ENCODE data around the gene WDR43. TPM values are rescaled to one million over a fixed set of nuclear protein-coding genes. Genes with fewer than 3 reads are reported as not detected.

The WDR43 gene, protein sequence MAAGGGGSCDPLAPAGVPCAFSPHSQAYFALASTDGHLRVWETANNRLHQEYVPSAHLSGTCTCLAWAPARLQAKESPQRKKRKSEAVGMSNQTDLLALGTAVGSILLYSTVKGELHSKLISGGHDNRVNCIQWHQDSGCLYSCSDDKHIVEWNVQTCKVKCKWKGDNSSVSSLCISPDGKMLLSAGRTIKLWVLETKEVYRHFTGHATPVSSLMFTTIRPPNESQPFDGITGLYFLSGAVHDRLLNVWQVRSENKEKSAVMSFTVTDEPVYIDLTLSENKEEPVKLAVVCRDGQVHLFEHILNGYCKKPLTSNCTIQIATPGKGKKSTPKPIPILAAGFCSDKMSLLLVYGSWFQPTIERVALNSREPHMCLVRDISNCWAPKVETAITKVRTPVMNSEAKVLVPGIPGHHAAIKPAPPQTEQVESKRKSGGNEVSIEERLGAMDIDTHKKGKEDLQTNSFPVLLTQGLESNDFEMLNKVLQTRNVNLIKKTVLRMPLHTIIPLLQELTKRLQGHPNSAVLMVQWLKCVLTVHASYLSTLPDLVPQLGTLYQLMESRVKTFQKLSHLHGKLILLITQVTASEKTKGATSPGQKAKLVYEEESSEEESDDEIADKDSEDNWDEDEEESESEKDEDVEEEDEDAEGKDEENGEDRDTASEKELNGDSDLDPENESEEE
- total RNA-seq (10 to 100 TPM; 22.6 to 43.1 TPM), polyA plus RNA-seq (10 to 100 TPM; 11.1 to 12.4 TPM)

DNA sequence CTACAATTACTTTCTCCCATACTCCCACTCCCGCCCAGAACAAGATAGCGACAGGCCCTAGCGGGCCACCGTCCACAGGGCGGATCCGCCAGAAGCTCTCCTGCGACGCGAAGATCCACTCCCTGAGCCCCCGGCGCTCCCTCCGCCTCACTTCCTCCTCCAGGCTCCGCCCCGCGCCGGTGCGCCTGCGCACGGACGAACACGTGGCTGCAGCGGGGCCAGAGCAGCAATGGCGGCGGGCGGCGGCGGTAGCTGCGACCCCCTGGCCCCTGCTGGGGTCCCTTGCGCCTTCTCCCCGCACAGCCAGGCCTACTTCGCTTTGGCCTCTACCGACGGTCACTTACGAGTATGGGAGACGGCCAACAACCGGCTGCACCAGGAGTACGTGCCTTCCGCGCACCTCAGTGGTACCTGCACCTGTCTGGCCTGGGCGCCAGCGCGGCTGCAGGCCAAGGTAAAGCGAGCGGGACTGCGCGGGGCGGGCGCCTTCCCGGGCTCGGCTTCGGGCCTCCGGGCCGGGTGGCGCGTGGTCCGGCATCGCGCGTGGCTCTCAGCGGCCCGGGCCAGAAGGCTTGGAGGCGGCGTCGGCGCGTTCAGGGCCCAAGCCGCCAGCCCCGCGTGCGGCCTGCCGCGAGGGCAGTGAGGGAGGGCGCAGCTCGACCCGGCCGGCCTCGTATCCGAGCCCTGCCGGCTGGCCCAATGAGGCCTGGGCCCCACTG, at the start of gene WDR43:
Gene WDR43, plus strand, starts transcription at position 198 of the 719 bp plus-strand sequence. Its CDS starts 32 bp downstream, at position 230.
- peak within 1 kb of the TSS; percentile 81 to 90 for H3K27ac ChIP-seq (ENCODE audit: low read depth in 1 of 2, low read length in 2 of 2)
- TF ChIP-seq YY1 (IDR thresholded peaks at IDR 0.05) (peak; percentile 96), JUND (IDR thresholded peaks at IDR 0.05) (peak in 1 of 2 donors; percentile 34), SP1 (IDR thresholded peaks at IDR 0.05) (peak; percentile 86), TAF1 (conservative IDR thresholded peaks at IDR 0.05) (no peak), GABPA (IDR thresholded peaks at IDR 0.05 in 1 of 2, conservative IDR thresholded peaks at IDR 0.05 in 1 of 2) (peak; percentile 22 to 89), RAD21 (IDR thresholded peaks at IDR 0.05) (peak; percentile 17 to 19), FOXA1 (IDR thresholded peaks at IDR 0.05) (peak; percentile 47), HNF4A (conservative IDR thresholded peaks at IDR 0.05) (peak; percentile 46 to 50), RXRA (IDR thresholded peaks at IDR 0.05) (peak; percentile 39 to 53), FOXA2 (IDR thresholded peaks at IDR 0.05) (no peak), EGR1 (IDR thresholded peaks at IDR 0.05; ENCODE audit: low read depth in 2 of 2) (peak; percentile 46 to 83)
- TF ChIP-seq, protein P1, sequence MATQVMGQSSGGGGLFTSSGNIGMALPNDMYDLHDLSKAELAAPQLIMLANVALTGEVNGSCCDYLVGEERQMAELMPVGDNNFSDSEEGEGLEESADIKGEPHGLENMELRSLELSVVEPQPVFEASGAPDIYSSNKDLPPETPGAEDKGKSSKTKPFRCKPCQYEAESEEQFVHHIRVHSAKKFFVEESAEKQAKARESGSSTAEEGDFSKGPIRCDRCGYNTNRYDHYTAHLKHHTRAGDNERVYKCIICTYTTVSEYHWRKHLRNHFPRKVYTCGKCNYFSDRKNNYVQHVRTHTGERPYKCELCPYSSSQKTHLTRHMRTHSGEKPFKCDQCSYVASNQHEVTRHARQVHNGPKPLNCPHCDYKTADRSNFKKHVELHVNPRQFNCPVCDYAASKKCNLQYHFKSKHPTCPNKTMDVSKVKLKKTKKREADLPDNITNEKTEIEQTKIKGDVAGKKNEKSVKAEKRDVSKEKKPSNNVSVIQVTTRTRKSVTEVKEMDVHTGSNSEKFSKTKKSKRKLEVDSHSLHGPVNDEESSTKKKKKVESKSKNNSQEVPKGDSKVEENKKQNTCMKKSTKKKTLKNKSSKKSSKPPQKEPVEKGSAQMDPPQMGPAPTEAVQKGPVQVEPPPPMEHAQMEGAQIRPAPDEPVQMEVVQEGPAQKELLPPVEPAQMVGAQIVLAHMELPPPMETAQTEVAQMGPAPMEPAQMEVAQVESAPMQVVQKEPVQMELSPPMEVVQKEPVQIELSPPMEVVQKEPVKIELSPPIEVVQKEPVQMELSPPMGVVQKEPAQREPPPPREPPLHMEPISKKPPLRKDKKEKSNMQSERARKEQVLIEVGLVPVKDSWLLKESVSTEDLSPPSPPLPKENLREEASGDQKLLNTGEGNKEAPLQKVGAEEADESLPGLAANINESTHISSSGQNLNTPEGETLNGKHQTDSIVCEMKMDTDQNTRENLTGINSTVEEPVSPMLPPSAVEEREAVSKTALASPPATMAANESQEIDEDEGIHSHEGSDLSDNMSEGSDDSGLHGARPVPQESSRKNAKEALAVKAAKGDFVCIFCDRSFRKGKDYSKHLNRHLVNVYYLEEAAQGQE (IDR thresholded peaks at IDR 0.05) = peak; percentile 38
- TF ChIP-seq, protein P2, sequence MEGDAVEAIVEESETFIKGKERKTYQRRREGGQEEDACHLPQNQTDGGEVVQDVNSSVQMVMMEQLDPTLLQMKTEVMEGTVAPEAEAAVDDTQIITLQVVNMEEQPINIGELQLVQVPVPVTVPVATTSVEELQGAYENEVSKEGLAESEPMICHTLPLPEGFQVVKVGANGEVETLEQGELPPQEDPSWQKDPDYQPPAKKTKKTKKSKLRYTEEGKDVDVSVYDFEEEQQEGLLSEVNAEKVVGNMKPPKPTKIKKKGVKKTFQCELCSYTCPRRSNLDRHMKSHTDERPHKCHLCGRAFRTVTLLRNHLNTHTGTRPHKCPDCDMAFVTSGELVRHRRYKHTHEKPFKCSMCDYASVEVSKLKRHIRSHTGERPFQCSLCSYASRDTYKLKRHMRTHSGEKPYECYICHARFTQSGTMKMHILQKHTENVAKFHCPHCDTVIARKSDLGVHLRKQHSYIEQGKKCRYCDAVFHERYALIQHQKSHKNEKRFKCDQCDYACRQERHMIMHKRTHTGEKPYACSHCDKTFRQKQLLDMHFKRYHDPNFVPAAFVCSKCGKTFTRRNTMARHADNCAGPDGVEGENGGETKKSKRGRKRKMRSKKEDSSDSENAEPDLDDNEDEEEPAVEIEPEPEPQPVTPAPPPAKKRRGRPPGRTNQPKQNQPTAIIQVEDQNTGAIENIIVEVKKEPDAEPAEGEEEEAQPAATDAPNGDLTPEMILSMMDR (IDR thresholded peaks at IDR 0.05; ENCODE audit: low read depth, low read length, missing input control) = no peak
- TF ChIP-seq, protein P3, sequence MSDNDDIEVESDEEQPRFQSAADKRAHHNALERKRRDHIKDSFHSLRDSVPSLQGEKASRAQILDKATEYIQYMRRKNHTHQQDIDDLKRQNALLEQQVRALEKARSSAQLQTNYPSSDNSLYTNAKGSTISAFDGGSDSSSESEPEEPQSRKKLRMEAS (IDR thresholded peaks at IDR 0.05) = peak; percentile 94
- TF ChIP-seq, protein P4, sequence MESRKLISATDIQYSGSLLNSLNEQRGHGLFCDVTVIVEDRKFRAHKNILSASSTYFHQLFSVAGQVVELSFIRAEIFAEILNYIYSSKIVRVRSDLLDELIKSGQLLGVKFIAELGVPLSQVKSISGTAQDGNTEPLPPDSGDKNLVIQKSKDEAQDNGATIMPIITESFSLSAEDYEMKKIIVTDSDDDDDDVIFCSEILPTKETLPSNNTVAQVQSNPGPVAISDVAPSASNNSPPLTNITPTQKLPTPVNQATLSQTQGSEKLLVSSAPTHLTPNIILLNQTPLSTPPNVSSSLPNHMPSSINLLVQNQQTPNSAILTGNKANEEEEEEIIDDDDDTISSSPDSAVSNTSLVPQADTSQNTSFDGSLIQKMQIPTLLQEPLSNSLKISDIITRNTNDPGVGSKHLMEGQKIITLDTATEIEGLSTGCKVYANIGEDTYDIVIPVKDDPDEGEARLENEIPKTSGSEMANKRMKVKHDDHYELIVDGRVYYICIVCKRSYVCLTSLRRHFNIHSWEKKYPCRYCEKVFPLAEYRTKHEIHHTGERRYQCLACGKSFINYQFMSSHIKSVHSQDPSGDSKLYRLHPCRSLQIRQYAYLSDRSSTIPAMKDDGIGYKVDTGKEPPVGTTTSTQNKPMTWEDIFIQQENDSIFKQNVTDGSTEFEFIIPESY (IDR thresholded peaks at IDR 0.05) = peak; percentile 95
- TF ChIP-seq, protein P5, sequence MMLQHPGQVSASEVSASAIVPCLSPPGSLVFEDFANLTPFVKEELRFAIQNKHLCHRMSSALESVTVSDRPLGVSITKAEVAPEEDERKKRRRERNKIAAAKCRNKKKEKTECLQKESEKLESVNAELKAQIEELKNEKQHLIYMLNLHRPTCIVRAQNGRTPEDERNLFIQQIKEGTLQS (IDR thresholded peaks at IDR 0.05) = no peak
- H3K36me3 ChIP-seq (ENCODE audit: control insufficient read depth in 4 of 4, insufficient read depth in 3 of 4, low read depth in 1 of 4, low read length in 3 of 4) = no peaks in the 10 kb centered on the region
- WGBS = under 1% methylated on average over 79 of the region's 79 CpGs
- H3K4me1 ChIP-seq (ENCODE audit: control insufficient read depth in 4 of 4, insufficient read depth in 4 of 4, low read length in 3 of 4) = peaks cover 7 to 42% (median 40%) of the 10 kb centered on the region in 4 donors
- peak within 1 kb of the TSS; percentile 45 to 57 for H3K9ac ChIP-seq (ENCODE audit: low read depth in 1 of 2, low read length in 2 of 2)
- peak within 1 kb of the TSS; percentile 94 to 100 (median 96) for H3K4me3 ChIP-seq (ENCODE audit: low read depth in 1 of 3, low read length in 3 of 3)
- H3K27me3 ChIP-seq (ENCODE audit: control insufficient read depth in 4 of 4, insufficient read depth in 4 of 4, low read length in 3 of 4) = no peaks in the 10 kb centered on the region
- peak; percentile 96 for DNase-seq (ENCODE audit: low spot score)
- H3K9me3 ChIP-seq (ENCODE audit: control insufficient read depth in 4 of 4, low read length in 3 of 4) = no peaks in the 10 kb centered on the region

Measured in liver (tissue), 9 donors.